Fibroblast of lung (primary cell): Measurements from ENCODE around the gene HNRNPDL.

Experiments
- EZH2 ChIP-seq: IDR thresholded peaks from 2 replicates; pipeline ENCODE4 v1.5.1; 2012; ENCODE audit warnings: low read length, control low read depth, mild to moderate bottlenecking; ENCODE audit errors: missing control alignments
- TF ChIP-seq, protein P1 (sequence below), 2 donors: IDR thresholded peaks in 1 of 2; conservative IDR thresholded peaks in 1 of 2; 1 replicate in 1 of 2; 2 replicates in 1 of 2; pipeline ENCODE4 v1.5.1; 2011 to 2012; ENCODE audit warnings: low read length in 2 of 2, control low read depth in 1 of 2, inconsistent platforms in 1 of 2, low read depth in 1 of 2, mild to moderate bottlenecking in 1 of 2

DNA sequence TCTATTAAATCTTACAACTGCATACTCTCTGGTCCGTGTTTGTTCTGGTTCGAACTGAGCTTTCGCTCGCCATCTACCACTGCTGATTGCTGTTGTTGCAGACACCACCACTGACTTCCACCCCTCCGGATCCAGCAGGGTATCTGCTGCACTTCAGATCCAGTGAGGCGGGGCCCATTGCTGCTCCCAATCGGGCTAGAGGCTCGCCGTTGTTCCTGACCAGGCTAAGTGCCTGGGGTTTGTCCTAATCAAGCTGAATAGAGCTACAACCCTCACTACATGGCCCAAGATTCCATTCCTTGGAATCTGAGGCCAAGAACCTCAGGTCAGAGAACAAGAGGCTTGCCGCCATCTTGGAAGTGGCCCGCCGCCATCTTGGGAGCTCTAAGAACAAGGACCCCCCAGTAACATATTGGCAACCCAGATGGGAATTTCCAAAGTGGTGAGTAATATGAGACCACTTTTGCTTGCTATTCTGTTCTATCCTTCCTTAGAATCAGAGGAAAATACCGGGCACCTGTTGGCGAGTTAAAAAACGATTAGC, 43.4 kb upstream of the HNRNPDL start:
- TF ChIP-seq, protein P1, sequence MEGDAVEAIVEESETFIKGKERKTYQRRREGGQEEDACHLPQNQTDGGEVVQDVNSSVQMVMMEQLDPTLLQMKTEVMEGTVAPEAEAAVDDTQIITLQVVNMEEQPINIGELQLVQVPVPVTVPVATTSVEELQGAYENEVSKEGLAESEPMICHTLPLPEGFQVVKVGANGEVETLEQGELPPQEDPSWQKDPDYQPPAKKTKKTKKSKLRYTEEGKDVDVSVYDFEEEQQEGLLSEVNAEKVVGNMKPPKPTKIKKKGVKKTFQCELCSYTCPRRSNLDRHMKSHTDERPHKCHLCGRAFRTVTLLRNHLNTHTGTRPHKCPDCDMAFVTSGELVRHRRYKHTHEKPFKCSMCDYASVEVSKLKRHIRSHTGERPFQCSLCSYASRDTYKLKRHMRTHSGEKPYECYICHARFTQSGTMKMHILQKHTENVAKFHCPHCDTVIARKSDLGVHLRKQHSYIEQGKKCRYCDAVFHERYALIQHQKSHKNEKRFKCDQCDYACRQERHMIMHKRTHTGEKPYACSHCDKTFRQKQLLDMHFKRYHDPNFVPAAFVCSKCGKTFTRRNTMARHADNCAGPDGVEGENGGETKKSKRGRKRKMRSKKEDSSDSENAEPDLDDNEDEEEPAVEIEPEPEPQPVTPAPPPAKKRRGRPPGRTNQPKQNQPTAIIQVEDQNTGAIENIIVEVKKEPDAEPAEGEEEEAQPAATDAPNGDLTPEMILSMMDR (conservative IDR thresholded peaks at IDR 0.05 in 1 of 2, IDR thresholded peaks at IDR 0.05 in 1 of 2; ENCODE audit: low read depth in 1 of 2, low read length in 2 of 2), result no peak
- TF ChIP-seq EZH2, result no peak
